Ovary (tissue), 9 donors: ENCODE results near the gene TAF13. TPM values are rescaled to one million over a fixed set of nuclear protein-coding genes. Genes with fewer than 3 reads are reported as not detected.

Experiments used
- DNase-seq, 5 donors: peaks; one replicate each; pipeline ENCODE4 v3.0.0-alpha.2; 2019 to 2020
- H3K27ac ChIP-seq, 2 donors: fragments of 200-600 bp; one replicate each; pipeline versions ENCODE4 v1.5.1 to v1.8.0; 2019 to 2022
- H3K27me3 ChIP-seq: fragments of 200-600 bp; one replicate; pipeline ENCODE4 v1.8.0; 2022
- H3K36me3 ChIP-seq: fragments of 200-600 bp; sonication (generic); one replicate; pipeline ENCODE4 v1.5.1; 2019
- H3K4me1 ChIP-seq: one replicate; pipeline ENCODE4 v1.8.1; 2013; ENCODE audit warnings: mild to moderate bottlenecking, moderate library complexity; ENCODE audit not compliant: insufficient read depth
- H3K4me3 ChIP-seq: fragments of 200-600 bp; sonication (generic); one replicate; pipeline ENCODE4 v1.5.1; 2017
- H3K9me3 ChIP-seq, 2 donors: fragments of 200-600 bp in 1 of 2; sonication (generic) in 1 of 2; one replicate each; pipeline versions ENCODE4 v1.5.1 to v1.8.1; 2013 to 2019; ENCODE audit warnings: mild to moderate bottlenecking in 1 of 2, moderate library complexity in 1 of 2
- EP300 ChIP-seq: sonication (generic); formaldehyde crosslinking; IDR thresholded peaks from one replicate; pipeline ENCODE4 v1.6.1; 2017; ENCODE audit warnings: antibody characterized with exemption
- POLR2A ChIP-seq: fragments of 450-650 bp; IDR thresholded peaks from one replicate; pipeline ENCODE4 v1.6.1; 2017; ENCODE audit warnings: antibody characterized with exemption, mild to moderate bottlenecking, moderate library complexity
- WGBS, 3 donors: extraction: QIAGEN DNeasy Blood & Tissue Kit in 1 of 3; methylation state at CpG; one replicate each; pipeline versions ENCODE4 v1.1.5 to v1.1.7; 2013 to 2017; 5-methylcytosine and 5-hydroxymethylcytosine counted together
- intact Hi-C, 4 donors: fragments of 100-400 bp; cut with DNase I; formaldehyde crosslinking; loops; one replicate each; pipeline versions ENCODE4 v1.11.0 to v1.15.1; 2022 to 2023
- polyA plus RNA-seq, 2 donors: library from polyadenylated mRNA; stranded (reverse); fragments of 200-250 nt in 1 of 2; fragments of 350-450 nt in 1 of 2; fragmentation: Illumina TruSeq in 1 of 2; extraction: RNeasy Lipid Tissue Mini Kit (QIAGEN cat#74804) in 1 of 2; gene quantifications; one replicate each; pipeline ENCODE4 v1.2.3, GENCODE V29; 2013 to 2014
- small RNA-seq: library from RNA; depleted of rRNA; stranded (forward); fragments of <200 nt; gene quantifications from one replicate; pipeline ENCODE3, GENCODE V24; 2016
- total RNA-seq, 7 donors: library from RNA; depleted of rRNA in 2 of 7; stranded (reverse); fragments of >200 nt in 2 of 7; fragmentation: NEBNext Ultra II Directional in 3 of 7; extraction: Animal tissue kit (Norgen Biotek cat#: 25700) in 3 of 7; gene quantifications; one replicate each; pipeline versions ENCODE4 v1.1.0 to v1.2.4, GENCODE V29; 2016 to 2023
- TF ChIP-seq, protein P1 (sequence below), 3 donors: fragments of 450-650 bp in 2 of 3; fragments of 200-600 bp in 1 of 3; IDR thresholded peaks; one replicate each; pipeline versions ENCODE4 v1.5.1 to v1.8.0; 2016 to 2022; ENCODE audit warnings: antibody characterized with exemption in 3 of 3, mild to moderate bottlenecking in 1 of 3
- donor health status: DM: no; HTN: no; CAD: no; lungs with moderate emphysema.
- donor health status: DM: no; HTN: no; CAD: no.
- donor health status: Bipolar disorder and iron deficiency.
- donor health status: DM: yes; HTN: yes; CAD: no.
- donor health status: DM: no; HTN: no; CAD: no.
- donor health status: DM: yes; HTN: yes; CAD: no.

The TAF13 gene
- total and polyA plus RNA-seq, 9 donors, result 6.6 to 29.2 (median 19.5) TPM

DNA sequence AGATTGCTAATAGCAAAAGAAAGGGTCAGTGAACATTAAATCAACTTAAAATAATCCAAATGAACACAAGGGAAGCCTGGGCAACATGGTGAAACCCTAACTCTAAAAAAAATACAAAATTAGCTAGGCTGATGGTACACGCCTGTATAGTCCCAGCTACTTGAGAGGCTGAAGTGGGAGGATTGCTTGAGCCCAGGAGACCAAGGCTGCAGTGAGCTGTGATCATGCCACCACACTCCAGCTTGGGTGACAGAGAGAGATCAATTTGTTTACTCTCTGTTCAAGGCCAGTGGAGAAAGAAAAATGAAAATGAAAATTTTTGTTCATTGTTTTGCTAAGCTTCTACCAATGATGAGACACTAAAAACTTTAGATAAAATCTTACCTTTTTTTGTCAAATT lies 58.7 kb downstream of the TAF13 start:
- H3K27ac ChIP-seq, result no peak overlapping the region
- WGBS, 3 donors, result 97 to 100% (median 100%) methylated on average over 1 of the region's 1 CpG
- intact Hi-C loops, result no loop called here
- no peaks in the 10 kb centered on the region for H3K27me3 ChIP-seq
- no peak for DNase-seq
- no peaks in the 10 kb centered on the region for H3K36me3 ChIP-seq
- no peak overlapping the region for H3K4me3 ChIP-seq
- peaks cover 0 to 4% of the 10 kb centered on the region in 2 donors for H3K9me3 ChIP-seq
- no peak for TF ChIP-seq EP300
- no peak for TF ChIP-seq POLR2A
- TF ChIP-seq, protein P1, sequence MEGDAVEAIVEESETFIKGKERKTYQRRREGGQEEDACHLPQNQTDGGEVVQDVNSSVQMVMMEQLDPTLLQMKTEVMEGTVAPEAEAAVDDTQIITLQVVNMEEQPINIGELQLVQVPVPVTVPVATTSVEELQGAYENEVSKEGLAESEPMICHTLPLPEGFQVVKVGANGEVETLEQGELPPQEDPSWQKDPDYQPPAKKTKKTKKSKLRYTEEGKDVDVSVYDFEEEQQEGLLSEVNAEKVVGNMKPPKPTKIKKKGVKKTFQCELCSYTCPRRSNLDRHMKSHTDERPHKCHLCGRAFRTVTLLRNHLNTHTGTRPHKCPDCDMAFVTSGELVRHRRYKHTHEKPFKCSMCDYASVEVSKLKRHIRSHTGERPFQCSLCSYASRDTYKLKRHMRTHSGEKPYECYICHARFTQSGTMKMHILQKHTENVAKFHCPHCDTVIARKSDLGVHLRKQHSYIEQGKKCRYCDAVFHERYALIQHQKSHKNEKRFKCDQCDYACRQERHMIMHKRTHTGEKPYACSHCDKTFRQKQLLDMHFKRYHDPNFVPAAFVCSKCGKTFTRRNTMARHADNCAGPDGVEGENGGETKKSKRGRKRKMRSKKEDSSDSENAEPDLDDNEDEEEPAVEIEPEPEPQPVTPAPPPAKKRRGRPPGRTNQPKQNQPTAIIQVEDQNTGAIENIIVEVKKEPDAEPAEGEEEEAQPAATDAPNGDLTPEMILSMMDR (IDR thresholded peaks at IDR 0.05), result no peak
- H3K4me1 ChIP-seq, result no peaks in the 10 kb centered on the region

Small RNA genes lying within 50 kb of the gene (small RNA-seq; reads per million reads assigned to genes)
- gene AL356488.2, result not detected
- gene BX679664.1, result not detected

Other genes with a start within 250 kb of the TAF13 start
- gene AKNAD1, start 218.9 kb downstream of the TAF13 start, total RNA-seq, result not detected
- under 1 TPM; 0.08 to 0.20 TPM for gene AKNAD1, start 218.9 kb downstream of the TAF13 start, polyA plus RNA-seq
- 1 to 10 TPM in 4 of 7 donors, under 1 TPM in 3; 0.45 to 2.8 (median 2.0) TPM for gene GPSM2, start 199.0 kb downstream of the TAF13 start, total RNA-seq
- 1 to 10 TPM; 1.0 to 3.0 TPM for gene GPSM2, start 199.0 kb downstream of the TAF13 start, polyA plus RNA-seq
- gene CLCC1, start 112.5 kb downstream of the TAF13 start, total RNA-seq, result 10 to 100 TPM; 19.2 to 38.4 (median 34.6) TPM
- 10 to 100 TPM; 14.4 to 26.5 TPM for gene CLCC1, start 112.5 kb downstream of the TAF13 start, polyA plus RNA-seq
- gene WDR47, start 33.9 kb downstream of the TAF13 start, total RNA-seq, result 10 to 100 TPM; 11.6 to 21.3 (median 13.7) TPM
- 10 to 100 TPM in 1 of 2 donors, 1 to 10 TPM in 1; 7.3 to 11.5 TPM for gene WDR47, start 33.9 kb downstream of the TAF13 start, polyA plus RNA-seq
- 10 to 100 TPM; 18.2 to 55.6 (median 41.9) TPM for gene TMEM167B, start 14.8 kb upstream of the TAF13 start, total RNA-seq
- gene TMEM167B, start 14.8 kb upstream of the TAF13 start, polyA plus RNA-seq, result 10 to 100 TPM; 24.4 to 58.0 TPM
- 10 to 100 TPM in 1 of 7 donors, 1 to 10 TPM in 4, under 1 TPM in 1, not detected in 1; 0.40 to 69.6 (median 3.9) TPM for gene ELAPOR1, start 38.1 kb upstream of the TAF13 start, total RNA-seq
- gene ELAPOR1, start 38.1 kb upstream of the TAF13 start, polyA plus RNA-seq, result under 1 TPM; 0.15 to 0.93 TPM
- 100 to 1,000 TPM in 6 of 7 donors, 10 to 100 TPM in 1; 83.7 to 317 (median 119) TPM for gene SARS1, start 137.9 kb upstream of the TAF13 start, total RNA-seq
- gene SARS1, start 137.9 kb upstream of the TAF13 start, polyA plus RNA-seq, result 100 to 1,000 TPM in 1 of 2 donors, 10 to 100 TPM in 1; 97.5 to 206 TPM
- 10 to 100 TPM in 2 of 7 donors, 1 to 10 TPM in 5; 2.2 to 17.1 (median 6.6) TPM for gene CELSR2, start 173.5 kb upstream of the TAF13 start, total RNA-seq
- gene CELSR2, start 173.5 kb upstream of the TAF13 start, polyA plus RNA-seq, result 1 to 10 TPM in 1 of 2 donors, under 1 TPM in 1; 0.90 to 1.3 TPM
- 1 to 10 TPM; 1.0 to 8.1 (median 4.5) TPM for gene PSRC1, start 207.1 kb upstream of the TAF13 start, total RNA-seq
- gene PSRC1, start 207.1 kb upstream of the TAF13 start, polyA plus RNA-seq, result 1 to 10 TPM; 5.3 to 5.9 TPM
- gene MYBPHL, start 231.0 kb upstream of the TAF13 start, total RNA-seq, result under 1 TPM in 1 of 7 donors, not detected in 6; 0.38 TPM
- not detected for gene MYBPHL, start 231.0 kb upstream of the TAF13 start, polyA plus RNA-seq